HCT116 (cell line): ENCODE measurements around the gene MTHFD1L. TPM values are rescaled to one million over a fixed set of nuclear protein-coding genes. Genes with fewer than 3 reads are reported as not detected.

Experiments
- ATAC-seq: fragments of 200-7000 bp; cut with Tn5 transposase; 2 replicates; pipeline ENCODE4 v1.9.1; 2020; ENCODE audit warnings: mild to moderate bottlenecking, moderate library complexity
- BruUV-seq: library from RNA; stranded (reverse); fragments of 400-500 nt; replicated peaks from 2 replicates; lab custom pipeline; 2021; lab: Mats Ljungman, UMichigan
- CTCF ChIA-PET: fragments of 300-600 bp; sonication (Branson Sonifier 250); formaldehyde crosslinking; loops from one replicate; lab custom pipeline; 2021; ENCODE audit warnings: antibody characterized with exemption; lab: Charles Lee
- POLR2A ChIA-PET: fragments of 300-600, 350-600 bp; sonication (Branson Sonifier 250); formaldehyde crosslinking; loops from one replicate; lab custom pipeline; 2021; ENCODE audit warnings: antibody characterized with exemption; lab: Charles Lee
- RAD21 ChIA-PET, 2 experiments: fragments of 300-600 bp; sonication (Branson Sonifier 250); formaldehyde crosslinking; loops; one replicate each; lab custom pipeline; 2023; ENCODE audit warnings: low total read pairs in 2 of 2; ENCODE audit not compliant: uncharacterized antibody in 2 of 2, unreplicated experiment in 2 of 2, low non-redundant PET in 1 of 2; lab: Charles Lee
- DNase-seq: peaks from one replicate; pipeline ENCODE4 v3.0.0-alpha.2; 2010; ENCODE audit warnings: low read depth, low spot score
- H2AFZ ChIP-seq: fragments of 200-600 bp; shearing (Covaris generic), sonication (generic); 2 replicates; pipeline ENCODE4 v1.6.1; 2017; ENCODE audit warnings: low read depth, mixed run types, mixed read lengths, antibody characterized with exemption, low read length; ENCODE audit not compliant: poor library complexity, severe bottlenecking
- H3K27ac ChIP-seq: 2 replicates; pipeline ENCODE4 v1.5.1; 2012; ENCODE audit warnings: low read depth, low read length
- H3K27me3 ChIP-seq: fragments of 200-600 bp; sonication (generic); 2 replicates; pipeline ENCODE4 v1.6.1; 2016; ENCODE audit warnings: mixed run types, low read length, mixed read lengths; ENCODE audit not compliant: insufficient read depth
- H3K36me3 ChIP-seq, 2 experiments: fragments of 200-500 bp in 1 of 2; fragments of 200-600 bp in 1 of 2; sonication (Bioruptor generic) in 1 of 2; sonication (generic) in 1 of 2; 2 replicates each; pipeline versions ENCODE4 v1.5.1 to v1.6.1; 2014 to 2016; ENCODE audit warnings: low read length in 2 of 2, inconsistent platforms in 1 of 2, mixed read lengths in 1 of 2, mixed run types in 1 of 2; ENCODE audit not compliant: insufficient read depth in 2 of 2, control insufficient read depth in 1 of 2
- H3K4me1 ChIP-seq, 2 experiments: fragments of 200-600 bp in 1 of 2; sonication (generic) in 1 of 2; 2 replicates each; pipeline versions ENCODE4 v1.5.1 to v1.6.1; 2012 to 2017; ENCODE audit warnings: low read length in 2 of 2, inconsistent platforms in 1 of 2, mild to moderate bottlenecking in 1 of 2, mixed read lengths in 1 of 2, mixed run types in 1 of 2, moderate library complexity in 1 of 2; ENCODE audit not compliant: insufficient read depth in 2 of 2, control insufficient read depth in 1 of 2
- H3K4me2 ChIP-seq: fragments of 200-600 bp; sonication (generic); 2 replicates; pipeline ENCODE4 v1.6.1; 2017; ENCODE audit warnings: mixed run types, low read length, mixed read lengths
- H3K4me3 ChIP-seq, 2 experiments: fragments of 200-600 bp in 1 of 2; sonication (generic) in 1 of 2; replicated peaks in 1 of 2; 2 replicates each; pipeline ENCODE4 v1.5.1; 2011 to 2016; ENCODE audit warnings: low read length in 2 of 2, control low read depth in 1 of 2, low read depth in 1 of 2, mild to moderate bottlenecking in 1 of 2, mixed read lengths in 1 of 2, mixed run types in 1 of 2
- H3K79me2 ChIP-seq: fragments of 200-600 bp; sonication (generic); 2 replicates; pipeline ENCODE4 v1.6.1; 2017; ENCODE audit warnings: mild to moderate bottlenecking, mixed run types, low read length, moderate library complexity, mixed read lengths; ENCODE audit not compliant: insufficient read depth
- H3K9ac ChIP-seq: fragments of 200-600 bp; sonication (generic); 2 replicates; pipeline ENCODE4 v1.6.1; 2016; ENCODE audit warnings: low read length, mixed read lengths
- H3K9me2 ChIP-seq: fragments of 200-600 bp; sonication (generic), shearing (Covaris generic); 2 replicates; pipeline ENCODE4 v1.6.1; 2017; ENCODE audit warnings: mixed run types, mild to moderate bottlenecking, moderate library complexity; ENCODE audit not compliant: insufficient read depth
- H3K9me3 ChIP-seq, 2 experiments: fragments of 200-500 bp in 1 of 2; fragments of 200-600 bp in 1 of 2; sonication (Bioruptor generic) in 1 of 2; sonication (generic) in 1 of 2; 2 replicates each; pipeline ENCODE4 v1.6.1; 2014 to 2017; ENCODE audit warnings: low read length in 2 of 2, mixed read lengths in 2 of 2, inconsistent platforms in 1 of 2, low read depth in 1 of 2, mild to moderate bottlenecking in 1 of 2, mixed run types in 1 of 2, moderate library complexity in 1 of 2; ENCODE audit not compliant: control insufficient read depth in 1 of 2, insufficient read depth in 1 of 2
- H4K20me1 ChIP-seq: fragments of 200-600 bp; sonication (generic), shearing (Covaris generic); 2 replicates; pipeline ENCODE4 v1.6.1; 2017; ENCODE audit warnings: mixed run types, mild to moderate bottlenecking, moderate library complexity; ENCODE audit not compliant: insufficient read depth
- CEBPB ChIP-seq: IDR thresholded peaks from 2 replicates; pipeline ENCODE4 v1.6.1; 2012; ENCODE audit warnings: low read depth
- ELF1 ChIP-seq: IDR thresholded peaks from 2 replicates; pipeline ENCODE4 v1.6.1; 2012; ENCODE audit warnings: low read depth, borderline replicate concordance
- EZH2 ChIP-seq: fragments of 200-600 bp; sonication (generic); IDR thresholded peaks from 2 replicates; pipeline ENCODE4 v1.6.1; 2017; ENCODE audit warnings: antibody characterized with exemption, mixed run types
- EZH2phosphoT487 ChIP-seq: fragments of 200-600 bp; IDR thresholded peaks from 2 replicates; pipeline ENCODE4 v1.6.1; 2018; ENCODE audit warnings: antibody characterized with exemption, borderline replicate concordance
- POLR2AphosphoS5 ChIP-seq: IDR thresholded peaks from 2 replicates; pipeline ENCODE4 v1.6.1; 2011; ENCODE audit warnings: mild to moderate bottlenecking, low read depth, low read length, moderate library complexity
- RAD21 ChIP-seq: IDR thresholded peaks from 2 replicates; pipeline ENCODE4 v1.6.1; 2012; ENCODE audit warnings: low read depth, mild to moderate bottlenecking
- SIN3A ChIP-seq: IDR thresholded peaks from 2 replicates; pipeline ENCODE4 v1.6.1; 2012; ENCODE audit warnings: low read depth
- SP1 ChIP-seq: IDR thresholded peaks from 2 replicates; pipeline ENCODE4 v1.6.1; 2012; ENCODE audit warnings: low read depth
- SRF ChIP-seq: IDR thresholded peaks from 2 replicates; pipeline ENCODE4 v1.6.1; 2012; ENCODE audit warnings: low read depth
- intact Hi-C: fragments of 100-400 bp; cut with micrococcal nuclease; formaldehyde crosslinking; loops from 2 replicates; pipeline ENCODE4 v1.10.0; 2022
- total RNA-seq: library from RNA; stranded (reverse); gene quantifications from one replicate; pipeline ENCODE4 v1.2.1, GENCODE V29; 2021; ENCODE audit not compliant: unreplicated experiment
- TF ChIP-seq, protein P1 (sequence below): IDR thresholded peaks from 2 replicates; pipeline ENCODE4 v1.6.1; 2012; ENCODE audit warnings: low read depth
- TF ChIP-seq, protein P2 (sequence below): IDR thresholded peaks from 2 replicates; pipeline ENCODE4 v1.6.1; 2012
- TF ChIP-seq, protein P3 (sequence below): IDR thresholded peaks from 2 replicates; pipeline ENCODE4 v1.6.1; 2011; ENCODE audit warnings: mild to moderate bottlenecking, low read length, moderate library complexity; ENCODE audit not compliant: insufficient replicate concordance; ENCODE audit errors: extremely low read depth

The MTHFD1L gene
- total RNA-seq, 1 experiment from 2014 or later: 127 TPM

DNA sequence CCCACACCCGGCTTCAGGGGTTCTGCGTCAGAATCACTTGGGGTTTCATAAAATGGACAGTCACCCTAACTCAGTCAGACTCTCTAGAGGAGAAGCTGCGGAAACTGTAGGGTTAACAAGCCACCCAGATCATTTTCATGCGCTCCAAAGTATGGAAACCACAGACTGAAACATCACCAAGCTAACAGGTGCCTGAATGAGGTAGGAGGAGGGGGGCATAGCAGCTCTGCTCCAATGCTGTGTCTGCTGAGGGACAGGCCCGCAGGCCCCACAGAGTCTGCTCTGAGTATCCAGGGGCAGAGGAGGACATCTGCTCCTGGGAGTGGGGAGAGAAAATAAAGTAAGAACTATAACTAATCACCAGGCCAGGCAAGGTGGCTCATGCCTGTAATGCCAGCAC is 277.2 kb downstream of the MTHFD1L start:
- BruUV-seq: no TSS peak
- no peak for ATAC-seq
- POLR2A ChIA-PET: no interaction called here

DNA sequence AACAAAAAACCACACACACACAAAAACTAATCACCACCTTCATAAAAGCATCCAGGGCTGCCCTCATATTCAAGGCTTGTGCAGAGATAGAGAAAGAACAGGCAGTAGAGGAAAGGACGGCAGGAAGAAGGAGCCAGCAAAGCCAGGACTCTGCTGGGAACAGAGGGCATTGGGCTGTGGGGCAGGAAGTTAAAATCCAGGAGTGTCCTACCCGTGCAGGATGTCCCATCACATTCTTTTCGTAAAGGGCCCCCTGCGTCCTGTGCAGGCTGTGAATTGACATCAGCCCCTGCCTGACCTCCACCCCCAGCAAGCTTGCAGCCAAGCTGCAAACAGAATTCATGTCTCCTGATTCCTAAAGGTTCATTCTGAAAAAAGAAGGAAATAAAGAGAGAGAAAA is 277.8 kb downstream of the MTHFD1L start:
- POLR2A ChIA-PET: no interaction called here

More for the DNA sequence above, 277.2 kb downstream of the MTHFD1L start:
- H3K9me3 ChIP-seq: no peaks in the 10 kb centered on the region
- H3K9ac ChIP-seq: no peak overlapping the region
- H4K20me1 ChIP-seq: no peaks in the 10 kb centered on the region
- H3K4me2 ChIP-seq: no peak overlapping the region
- TF ChIP-seq EZH2 (no peak), CEBPB (no peak), ELF1 (no peak)
- no peaks in the 10 kb centered on the region for H3K79me2 ChIP-seq
- CTCF ChIA-PET: no interaction called here
- DNase-seq: no peak
- no peaks in the 10 kb centered on the region for H3K36me3 ChIP-seq
- H3K27ac ChIP-seq: no peak overlapping the region
- H3K27me3 ChIP-seq: no peaks in the 10 kb centered on the region
- RAD21 ChIA-PET: no interaction called here
- H3K9me2 ChIP-seq: no peaks in the 10 kb centered on the region
- intact Hi-C loops: no loop called here
- H3K4me1 ChIP-seq: peaks cover 3 to 9% of the 10 kb centered on the region in 2 experiments; a peak in 3 of 4 replicates
- no peak overlapping the region for H2AFZ ChIP-seq
- no peak overlapping the region for H3K4me3 ChIP-seq

More for the DNA sequence above, 277.8 kb downstream of the MTHFD1L start:
- TF ChIP-seq SP1: no peak
- TF ChIP-seq, protein P1, sequence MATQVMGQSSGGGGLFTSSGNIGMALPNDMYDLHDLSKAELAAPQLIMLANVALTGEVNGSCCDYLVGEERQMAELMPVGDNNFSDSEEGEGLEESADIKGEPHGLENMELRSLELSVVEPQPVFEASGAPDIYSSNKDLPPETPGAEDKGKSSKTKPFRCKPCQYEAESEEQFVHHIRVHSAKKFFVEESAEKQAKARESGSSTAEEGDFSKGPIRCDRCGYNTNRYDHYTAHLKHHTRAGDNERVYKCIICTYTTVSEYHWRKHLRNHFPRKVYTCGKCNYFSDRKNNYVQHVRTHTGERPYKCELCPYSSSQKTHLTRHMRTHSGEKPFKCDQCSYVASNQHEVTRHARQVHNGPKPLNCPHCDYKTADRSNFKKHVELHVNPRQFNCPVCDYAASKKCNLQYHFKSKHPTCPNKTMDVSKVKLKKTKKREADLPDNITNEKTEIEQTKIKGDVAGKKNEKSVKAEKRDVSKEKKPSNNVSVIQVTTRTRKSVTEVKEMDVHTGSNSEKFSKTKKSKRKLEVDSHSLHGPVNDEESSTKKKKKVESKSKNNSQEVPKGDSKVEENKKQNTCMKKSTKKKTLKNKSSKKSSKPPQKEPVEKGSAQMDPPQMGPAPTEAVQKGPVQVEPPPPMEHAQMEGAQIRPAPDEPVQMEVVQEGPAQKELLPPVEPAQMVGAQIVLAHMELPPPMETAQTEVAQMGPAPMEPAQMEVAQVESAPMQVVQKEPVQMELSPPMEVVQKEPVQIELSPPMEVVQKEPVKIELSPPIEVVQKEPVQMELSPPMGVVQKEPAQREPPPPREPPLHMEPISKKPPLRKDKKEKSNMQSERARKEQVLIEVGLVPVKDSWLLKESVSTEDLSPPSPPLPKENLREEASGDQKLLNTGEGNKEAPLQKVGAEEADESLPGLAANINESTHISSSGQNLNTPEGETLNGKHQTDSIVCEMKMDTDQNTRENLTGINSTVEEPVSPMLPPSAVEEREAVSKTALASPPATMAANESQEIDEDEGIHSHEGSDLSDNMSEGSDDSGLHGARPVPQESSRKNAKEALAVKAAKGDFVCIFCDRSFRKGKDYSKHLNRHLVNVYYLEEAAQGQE: no peak
- no peak for TF ChIP-seq EZH2
- no peak for TF ChIP-seq CEBPB
- TF ChIP-seq, protein P2, sequence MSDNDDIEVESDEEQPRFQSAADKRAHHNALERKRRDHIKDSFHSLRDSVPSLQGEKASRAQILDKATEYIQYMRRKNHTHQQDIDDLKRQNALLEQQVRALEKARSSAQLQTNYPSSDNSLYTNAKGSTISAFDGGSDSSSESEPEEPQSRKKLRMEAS: no peak
- no peak for TF ChIP-seq EZH2phosphoT487
- TF ChIP-seq POLR2AphosphoS5: no peak
- no peak for TF ChIP-seq ELF1
- TF ChIP-seq SRF: no peak
- TF ChIP-seq, protein P3, sequence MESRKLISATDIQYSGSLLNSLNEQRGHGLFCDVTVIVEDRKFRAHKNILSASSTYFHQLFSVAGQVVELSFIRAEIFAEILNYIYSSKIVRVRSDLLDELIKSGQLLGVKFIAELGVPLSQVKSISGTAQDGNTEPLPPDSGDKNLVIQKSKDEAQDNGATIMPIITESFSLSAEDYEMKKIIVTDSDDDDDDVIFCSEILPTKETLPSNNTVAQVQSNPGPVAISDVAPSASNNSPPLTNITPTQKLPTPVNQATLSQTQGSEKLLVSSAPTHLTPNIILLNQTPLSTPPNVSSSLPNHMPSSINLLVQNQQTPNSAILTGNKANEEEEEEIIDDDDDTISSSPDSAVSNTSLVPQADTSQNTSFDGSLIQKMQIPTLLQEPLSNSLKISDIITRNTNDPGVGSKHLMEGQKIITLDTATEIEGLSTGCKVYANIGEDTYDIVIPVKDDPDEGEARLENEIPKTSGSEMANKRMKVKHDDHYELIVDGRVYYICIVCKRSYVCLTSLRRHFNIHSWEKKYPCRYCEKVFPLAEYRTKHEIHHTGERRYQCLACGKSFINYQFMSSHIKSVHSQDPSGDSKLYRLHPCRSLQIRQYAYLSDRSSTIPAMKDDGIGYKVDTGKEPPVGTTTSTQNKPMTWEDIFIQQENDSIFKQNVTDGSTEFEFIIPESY: no peak
- TF ChIP-seq SIN3A: no peak
- no peak for TF ChIP-seq RAD21
- H3K4me3 ChIP-seq: no peak overlapping the region
- ATAC-seq (no peak), DNase-seq (no peak)
- intact Hi-C loops: no loop called here
- H3K4me1 ChIP-seq: peaks cover 3 to 9% of the 10 kb centered on the region in 2 experiments; a peak in 3 of 4 replicates
- ChIA-PET CTCF (interaction anchor here (0.9 kb wide), 1 partner anchor 191 kb away, joined by 3 read pairs; no protein-coding TSS in a partner anchor), RAD21 (interaction anchor here in 1 of 2 experiments (0.7 kb wide), 1 partner anchor 74 kb away, joined by 8 read pairs; no protein-coding TSS in a partner anchor)
- no peak overlapping the region for H2AFZ ChIP-seq
- H3K27me3 ChIP-seq: no peaks in the 10 kb centered on the region
- H3K79me2 ChIP-seq: no peaks in the 10 kb centered on the region
- no peak overlapping the region for H3K27ac ChIP-seq
- no peaks in the 10 kb centered on the region for H3K36me3 ChIP-seq
- H3K9me3 ChIP-seq: no peaks in the 10 kb centered on the region
- BruUV-seq: no TSS peak
- no peaks in the 10 kb centered on the region for H3K9me2 ChIP-seq
- H3K4me2 ChIP-seq: no peak overlapping the region
- no peak overlapping the region for H3K9ac ChIP-seq
- H4K20me1 ChIP-seq: no peaks in the 10 kb centered on the region
